Tibial artery (tissue), 4 donors: Measurements from ENCODE around the gene MALRD1.

Source experiments
- DNase-seq, 2 donors: peaks; one replicate each; pipeline ENCODE4 v3.0.0-alpha.2; 2019
- H3K27ac ChIP-seq, 2 donors: fragments of 200-600 bp; sonication (generic) in 1 of 2; 1 replicate in 1 of 2; 2 replicates in 1 of 2; pipeline ENCODE4 v1.5.1; 2018 to 2019; ENCODE audit warnings: mild to moderate bottlenecking in 1 of 2
- H3K27me3 ChIP-seq, 2 donors: fragments of 200-600 bp; sonication (generic) in 1 of 2; one replicate each; pipeline versions ENCODE4 v1.5.1 to v1.6.0; 2016 to 2019
- H3K36me3 ChIP-seq, 3 donors: fragments of 200-600 bp; sonication (generic) in 2 of 3; one replicate each; pipeline ENCODE4 v1.5.1; 2016 to 2019; ENCODE audit warnings: mild to moderate bottlenecking in 2 of 3
- H3K4me1 ChIP-seq, 4 donors: fragments of 200-600 bp; sonication (generic) in 2 of 4; 1 replicate in 3 of 4; 2 replicates in 1 of 4; pipeline ENCODE4 v1.5.1; 2016 to 2019
- H3K4me3 ChIP-seq, 2 donors: fragments of 200-600 bp; sonication (generic) in 1 of 2; 1 replicate in 1 of 2; 2 replicates in 1 of 2; pipeline ENCODE4 v1.5.1; 2018 to 2019; ENCODE audit warnings: mild to moderate bottlenecking in 2 of 2
- H3K9me3 ChIP-seq, 3 donors: fragments of 200-600 bp; sonication (generic) in 1 of 3; one replicate each; pipeline ENCODE4 v1.5.1; 2016 to 2019
- intact Hi-C: fragments of 100-400 bp; cut with DNase I; formaldehyde crosslinking; loops from one replicate; pipeline ENCODE4 v1.15.0; 2023; ENCODE audit warnings: low total_unique reads
- TF ChIP-seq, protein P1 (sequence below), 2 experiments: fragments of 200-600 bp in 1 of 2; fragments of 450-650 bp in 1 of 2; IDR thresholded peaks; one replicate each; pipeline ENCODE4 v1.5.1; 2017 to 2019; ENCODE audit warnings: antibody characterized with exemption in 2 of 2, mild to moderate bottlenecking in 1 of 2, moderate library complexity in 1 of 2

MALRD1 gene

GRCh38 chr10:19247843-19248242 lies 199.2 kb downstream of the MALRD1 start:
- Histone ChIP-seq H3K36me3 (no peaks in the 10 kb centered on the region), H3K27ac (no peak overlapping the region), H3K4me3 (no peak overlapping the region), H3K27me3 (no peaks in the 10 kb centered on the region), H3K9me3 (no peaks in the 10 kb centered on the region), H3K4me1 (no peaks in the 10 kb centered on the region)
- TF ChIP-seq, protein P1, sequence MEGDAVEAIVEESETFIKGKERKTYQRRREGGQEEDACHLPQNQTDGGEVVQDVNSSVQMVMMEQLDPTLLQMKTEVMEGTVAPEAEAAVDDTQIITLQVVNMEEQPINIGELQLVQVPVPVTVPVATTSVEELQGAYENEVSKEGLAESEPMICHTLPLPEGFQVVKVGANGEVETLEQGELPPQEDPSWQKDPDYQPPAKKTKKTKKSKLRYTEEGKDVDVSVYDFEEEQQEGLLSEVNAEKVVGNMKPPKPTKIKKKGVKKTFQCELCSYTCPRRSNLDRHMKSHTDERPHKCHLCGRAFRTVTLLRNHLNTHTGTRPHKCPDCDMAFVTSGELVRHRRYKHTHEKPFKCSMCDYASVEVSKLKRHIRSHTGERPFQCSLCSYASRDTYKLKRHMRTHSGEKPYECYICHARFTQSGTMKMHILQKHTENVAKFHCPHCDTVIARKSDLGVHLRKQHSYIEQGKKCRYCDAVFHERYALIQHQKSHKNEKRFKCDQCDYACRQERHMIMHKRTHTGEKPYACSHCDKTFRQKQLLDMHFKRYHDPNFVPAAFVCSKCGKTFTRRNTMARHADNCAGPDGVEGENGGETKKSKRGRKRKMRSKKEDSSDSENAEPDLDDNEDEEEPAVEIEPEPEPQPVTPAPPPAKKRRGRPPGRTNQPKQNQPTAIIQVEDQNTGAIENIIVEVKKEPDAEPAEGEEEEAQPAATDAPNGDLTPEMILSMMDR (IDR thresholded peaks at IDR 0.05), result no peak
- no peak for DNase-seq
- intact Hi-C loops, result no loop called here

- DNase-seq, result no peak
- Histone ChIP-seq H3K4me1 (no peaks in the 10 kb centered on the region), H3K36me3 (no peaks in the 10 kb centered on the region), H3K27ac (no peak overlapping the region), H3K9me3 (no peaks in the 10 kb centered on the region), H3K4me3 (no peak overlapping the region), H3K27me3 (no peaks in the 10 kb centered on the region)
- intact Hi-C loops, result no loop called here
- TF ChIP-seq, protein P1 (IDR thresholded peaks at IDR 0.05), result no peak
These were observed 201.9 kb downstream of the MALRD1 start for GRCh38 chr10:19250546-19250945.

DNA sequence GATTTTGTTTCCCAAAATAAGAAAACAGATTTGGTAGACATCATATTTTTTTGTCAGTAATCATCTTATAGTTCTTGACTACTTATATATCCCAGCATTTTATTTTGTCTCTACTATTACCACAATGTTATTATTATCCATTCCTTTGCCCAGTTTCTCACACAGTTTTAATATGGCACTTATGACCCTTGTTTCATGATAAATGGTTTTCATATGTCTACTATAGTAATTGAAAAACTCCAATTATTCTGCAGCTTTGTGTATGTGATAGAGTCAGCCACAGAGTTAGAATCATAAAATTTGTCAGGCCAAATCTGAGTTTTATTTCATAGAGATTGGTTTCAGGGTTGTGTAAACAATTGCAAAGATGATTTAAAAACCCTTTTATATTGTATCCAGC lies 203.9 kb downstream of the MALRD1 start:
- Histone ChIP-seq H3K4me1 (no peaks in the 10 kb centered on the region), H3K36me3 (no peaks in the 10 kb centered on the region), H3K27me3 (no peaks in the 10 kb centered on the region), H3K9me3 (no peaks in the 10 kb centered on the region), H3K27ac (no peak overlapping the region), H3K4me3 (no peak overlapping the region)
- TF ChIP-seq, protein P1 (IDR thresholded peaks at IDR 0.05), result no peak
- no peak for DNase-seq
- intact Hi-C loops, result no loop called here

DNA sequence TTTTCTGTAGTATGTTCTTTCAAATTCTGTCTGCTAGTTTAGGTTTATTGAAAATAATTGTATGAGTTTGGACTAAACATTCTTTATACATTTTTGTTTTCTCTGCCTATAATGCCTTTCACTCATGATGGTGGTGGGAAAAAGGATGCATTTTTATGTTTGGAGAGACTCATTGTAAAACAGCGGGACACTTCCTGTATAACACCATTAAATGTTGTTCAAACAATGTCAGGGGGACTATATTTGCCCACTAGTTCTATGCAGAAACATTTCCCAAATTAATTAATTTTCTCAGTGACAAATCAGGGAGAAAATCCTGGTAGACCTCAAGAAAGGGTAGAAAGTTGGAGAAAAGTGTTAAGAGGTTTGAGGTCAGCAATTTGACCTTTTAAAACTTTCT lies 207.7 kb downstream of the MALRD1 start:
- no peak for DNase-seq
- intact Hi-C loops, result no loop called here
- TF ChIP-seq, protein P1 (IDR thresholded peaks at IDR 0.05), result no peak
- Histone ChIP-seq H3K9me3 (no peaks in the 10 kb centered on the region), H3K4me1 (no peaks in the 10 kb centered on the region), H3K36me3 (no peaks in the 10 kb centered on the region), H3K27me3 (no peaks in the 10 kb centered on the region), H3K27ac (no peak overlapping the region), H3K4me3 (no peak overlapping the region)

DNA sequence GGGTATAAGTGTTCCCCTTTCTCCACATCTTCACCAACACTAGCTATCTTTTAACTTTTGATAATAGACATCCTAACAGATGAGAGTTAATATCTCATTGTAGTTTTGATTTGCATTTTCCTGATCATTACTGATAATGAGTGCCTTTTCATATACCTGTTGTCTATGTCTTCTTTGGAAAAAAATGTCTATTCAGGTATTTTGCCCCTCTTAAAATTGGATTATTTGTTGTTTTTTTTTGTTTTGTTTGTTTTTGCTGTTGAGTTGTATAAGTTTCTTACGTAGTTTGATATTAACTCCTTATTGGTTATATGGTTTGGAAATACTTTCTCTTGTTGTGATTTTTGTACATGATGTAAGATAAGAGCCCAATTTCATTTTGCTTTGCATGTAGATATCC lies 214.7 kb downstream of the MALRD1 start:
- no peak for DNase-seq
- Histone ChIP-seq H3K4me3 (no peak overlapping the region), H3K4me1 (no peaks in the 10 kb centered on the region), H3K27ac (no peak overlapping the region), H3K9me3 (no peaks in the 10 kb centered on the region), H3K27me3 (no peaks in the 10 kb centered on the region), H3K36me3 (no peaks in the 10 kb centered on the region)
- TF ChIP-seq, protein P1 (IDR thresholded peaks at IDR 0.05), result no peak
- intact Hi-C loops, result no loop called here

DNA sequence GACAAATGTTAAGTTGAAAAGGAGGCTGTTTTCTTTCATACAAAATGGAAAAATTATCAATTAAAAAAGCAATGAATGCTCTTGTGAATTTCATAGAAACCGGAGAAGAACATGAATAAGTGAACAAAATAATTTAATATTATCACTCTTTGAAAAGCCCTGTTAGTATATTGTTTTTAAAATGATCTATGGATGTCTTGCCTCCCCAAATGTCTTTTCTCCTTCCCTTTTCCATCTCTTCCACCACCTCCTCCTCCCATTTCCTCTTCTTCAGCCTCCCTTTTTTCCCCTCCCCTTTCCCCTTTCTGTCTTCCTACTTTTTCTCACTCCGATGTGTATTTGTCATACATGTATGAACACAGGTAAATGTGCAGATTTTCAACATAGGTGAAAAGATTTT lies 234.7 kb downstream of the MALRD1 start:
- Histone ChIP-seq H3K4me3 (no peak overlapping the region), H3K27me3 (no peaks in the 10 kb centered on the region), H3K9me3 (no peaks in the 10 kb centered on the region), H3K27ac (no peak overlapping the region), H3K36me3 (no peaks in the 10 kb centered on the region), H3K4me1 (no peaks in the 10 kb centered on the region)
- no peak for DNase-seq
- intact Hi-C loops, result no loop called here
- TF ChIP-seq, protein P1 (IDR thresholded peaks at IDR 0.05), result no peak
